C4-2B (cell line): ENCODE results near the gene FARP2.
"Not testable (repeated sequence)": the region's sequence is repeated elsewhere in the genome, so short reads cannot be mapped to it uniquely, and the experiment has no call there.

Source experiments
- H3K27ac ChIP-seq: fragments of 450-650 bp; 2 replicates; pipeline ENCODE4 v1.5.1; 2017
- ZFX ChIP-seq: fragments of 450-650 bp; IDR thresholded peaks from 2 replicates; pipeline ENCODE4 v1.6.1; 2017
- TF ChIP-seq, protein P1 (sequence below): fragments of 450-650 bp; conservative IDR thresholded peaks from 2 replicates; pipeline ENCODE4 v1.5.1; 2017; ENCODE audit warnings: mild to moderate bottlenecking

The FARP2 gene

DNA sequence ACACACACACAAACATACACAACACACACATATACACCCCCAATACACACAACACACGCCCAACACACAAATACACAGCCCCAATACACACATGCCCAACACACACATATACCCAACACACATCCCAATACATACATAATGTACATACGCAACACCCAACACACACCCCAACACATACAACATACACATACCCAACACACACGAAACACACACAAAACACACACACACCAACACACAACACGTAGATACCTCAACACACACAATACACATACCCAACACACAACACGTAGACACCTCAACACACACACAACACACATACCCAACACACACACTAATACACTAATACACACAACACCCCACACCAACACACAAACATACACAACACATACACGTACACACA is 161.2 kb downstream of the FARP2 start:
- TF ChIP-seq ZFX, result no peak
- TF ChIP-seq, protein P1, sequence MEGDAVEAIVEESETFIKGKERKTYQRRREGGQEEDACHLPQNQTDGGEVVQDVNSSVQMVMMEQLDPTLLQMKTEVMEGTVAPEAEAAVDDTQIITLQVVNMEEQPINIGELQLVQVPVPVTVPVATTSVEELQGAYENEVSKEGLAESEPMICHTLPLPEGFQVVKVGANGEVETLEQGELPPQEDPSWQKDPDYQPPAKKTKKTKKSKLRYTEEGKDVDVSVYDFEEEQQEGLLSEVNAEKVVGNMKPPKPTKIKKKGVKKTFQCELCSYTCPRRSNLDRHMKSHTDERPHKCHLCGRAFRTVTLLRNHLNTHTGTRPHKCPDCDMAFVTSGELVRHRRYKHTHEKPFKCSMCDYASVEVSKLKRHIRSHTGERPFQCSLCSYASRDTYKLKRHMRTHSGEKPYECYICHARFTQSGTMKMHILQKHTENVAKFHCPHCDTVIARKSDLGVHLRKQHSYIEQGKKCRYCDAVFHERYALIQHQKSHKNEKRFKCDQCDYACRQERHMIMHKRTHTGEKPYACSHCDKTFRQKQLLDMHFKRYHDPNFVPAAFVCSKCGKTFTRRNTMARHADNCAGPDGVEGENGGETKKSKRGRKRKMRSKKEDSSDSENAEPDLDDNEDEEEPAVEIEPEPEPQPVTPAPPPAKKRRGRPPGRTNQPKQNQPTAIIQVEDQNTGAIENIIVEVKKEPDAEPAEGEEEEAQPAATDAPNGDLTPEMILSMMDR, result no peak
- H3K27ac ChIP-seq, result no peak overlapping the region

DNA sequence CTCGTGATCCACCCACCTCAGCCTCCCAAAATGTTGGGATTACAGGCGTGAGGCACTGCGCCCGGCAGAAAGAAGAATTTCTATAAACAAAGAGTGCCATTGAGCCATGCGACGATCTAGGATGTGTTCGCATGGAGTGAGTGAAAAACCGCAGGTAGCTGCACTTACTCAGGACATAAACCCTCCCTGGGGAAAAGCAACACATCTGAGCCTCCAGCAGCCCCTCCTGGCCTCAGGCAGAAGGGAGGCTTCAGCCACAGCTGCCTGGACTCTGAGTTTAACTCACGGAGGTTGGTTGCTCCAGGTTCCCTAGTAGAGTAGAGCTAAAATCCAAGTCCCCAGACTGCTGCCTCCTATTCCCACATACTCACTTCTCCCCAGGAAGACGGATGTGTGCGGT is 163.6 kb downstream of the FARP2 start:
- H3K27ac ChIP-seq, result no peak overlapping the region
- no peak for TF ChIP-seq ZFX
- TF ChIP-seq, protein P1, result no peak

DNA sequence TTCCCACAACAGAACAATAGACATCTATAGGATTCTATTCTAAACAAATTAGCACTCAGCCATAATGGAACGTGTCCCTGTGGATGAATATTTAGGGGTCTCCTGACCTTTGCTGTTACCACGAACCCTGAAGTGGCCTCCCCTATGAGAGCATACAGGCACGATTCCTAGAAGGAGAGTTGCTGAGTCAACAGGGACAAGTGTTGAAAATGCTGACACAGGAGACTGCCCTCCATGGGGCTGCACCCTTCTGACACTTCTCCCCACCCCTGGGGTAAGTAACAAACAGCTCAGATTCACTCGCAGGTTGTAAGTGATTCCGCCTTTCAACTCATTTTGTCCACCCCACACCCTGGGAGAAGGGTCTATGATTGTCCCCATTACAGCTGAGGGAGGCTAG is 166.4 kb downstream of the FARP2 start:
- no peak overlapping the region for H3K27ac ChIP-seq
- TF ChIP-seq ZFX, result no peak
- TF ChIP-seq, protein P1, result no peak

DNA sequence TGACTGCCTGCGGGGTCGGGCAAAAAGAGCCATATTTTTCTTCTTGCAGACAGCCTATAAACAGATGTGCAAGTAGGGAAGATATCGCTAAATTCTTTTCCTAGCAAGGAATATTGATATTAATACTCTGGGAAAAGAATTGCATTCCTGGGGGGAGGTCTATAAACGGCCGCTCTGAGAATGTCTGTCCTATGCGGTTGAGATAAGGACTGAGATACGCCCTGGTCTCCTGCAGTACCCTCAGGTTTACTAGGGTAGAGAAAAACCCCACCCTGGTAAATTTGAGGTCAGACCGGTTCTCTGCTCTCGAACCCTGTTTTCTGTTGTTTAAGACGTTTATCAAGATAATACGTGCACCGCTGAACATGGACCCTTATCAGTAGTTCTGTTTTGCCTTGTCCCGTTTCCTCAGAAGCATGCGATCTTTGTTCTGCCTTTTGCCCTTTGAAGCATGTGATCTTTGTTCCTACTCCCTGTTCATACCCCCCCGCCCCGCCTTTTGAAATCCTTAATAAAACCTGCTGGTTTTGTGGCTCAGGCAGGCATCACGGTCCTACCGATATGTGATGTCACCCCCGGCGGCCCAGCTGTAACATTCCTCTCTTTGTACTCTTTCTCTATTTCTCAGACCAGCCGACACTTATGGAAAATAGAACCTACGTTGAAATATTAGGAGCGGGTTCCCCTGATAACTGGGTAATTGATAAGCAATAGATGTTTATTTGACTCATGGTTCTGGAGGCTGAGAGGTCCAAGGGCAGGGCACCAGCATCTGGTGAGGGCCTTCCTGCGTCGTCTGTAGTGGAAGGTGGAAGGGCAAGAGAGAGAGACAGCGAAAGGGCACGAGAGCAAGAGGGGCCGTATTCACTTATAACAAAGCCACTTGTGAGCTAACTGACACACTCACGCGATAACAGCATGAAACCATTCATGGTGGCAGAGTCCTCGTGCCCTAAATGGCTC is 170.0 kb downstream of the FARP2 start:
- not testable (repeated sequence) for H3K27ac ChIP-seq

DNA sequence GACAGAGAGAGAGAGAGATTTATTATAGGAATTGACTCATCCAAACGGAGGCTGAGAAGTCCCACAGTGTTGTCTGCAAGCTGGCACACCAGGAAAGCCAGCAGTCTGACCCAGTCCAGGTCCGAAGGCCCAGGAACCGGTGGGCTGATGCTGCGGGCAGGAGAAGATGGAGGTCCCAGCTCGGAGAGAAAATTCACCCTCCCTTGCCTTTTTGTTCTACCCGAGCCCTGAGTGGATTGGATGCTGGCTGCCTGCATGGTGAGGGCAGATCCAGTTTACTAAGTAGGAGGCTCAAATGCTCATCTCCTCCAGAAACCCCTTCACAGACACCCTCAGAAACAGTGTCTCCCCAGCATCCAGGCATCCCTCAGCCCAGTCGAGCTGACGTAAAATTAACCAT is 174.5 kb downstream of the FARP2 start:
- TF ChIP-seq, protein P1, result no peak
- no peak for TF ChIP-seq ZFX
- no peak overlapping the region for H3K27ac ChIP-seq

DNA sequence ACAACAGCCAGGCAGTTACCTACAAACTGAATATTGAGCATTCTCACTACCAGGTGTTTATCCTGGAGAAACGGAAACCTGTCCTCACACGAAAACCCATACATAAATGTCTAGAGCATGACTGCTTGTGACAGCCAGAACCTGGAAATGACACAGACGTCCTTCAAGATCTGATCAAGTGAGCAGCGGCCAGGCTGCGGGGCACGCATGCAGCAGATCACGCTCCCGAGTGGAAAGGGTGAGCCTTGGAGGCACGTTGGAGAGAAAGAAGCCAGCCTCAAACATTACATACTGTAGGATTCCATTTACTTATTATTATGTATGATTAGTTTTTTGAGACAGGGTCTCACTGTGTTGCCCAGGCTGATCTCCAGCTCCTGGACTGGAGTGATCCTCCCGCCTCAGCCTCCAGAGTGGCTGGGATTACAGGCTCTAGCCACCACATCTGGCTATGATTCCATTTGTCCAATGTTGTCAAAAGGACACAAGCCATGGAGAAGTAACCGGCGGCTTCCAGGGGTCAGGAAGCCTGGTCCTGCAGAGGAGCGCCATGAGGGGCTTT is 175.2 kb downstream of the FARP2 start:
- no peak overlapping the region for H3K27ac ChIP-seq
- TF ChIP-seq ZFX, result no peak
- TF ChIP-seq, protein P1, result no peak

DNA sequence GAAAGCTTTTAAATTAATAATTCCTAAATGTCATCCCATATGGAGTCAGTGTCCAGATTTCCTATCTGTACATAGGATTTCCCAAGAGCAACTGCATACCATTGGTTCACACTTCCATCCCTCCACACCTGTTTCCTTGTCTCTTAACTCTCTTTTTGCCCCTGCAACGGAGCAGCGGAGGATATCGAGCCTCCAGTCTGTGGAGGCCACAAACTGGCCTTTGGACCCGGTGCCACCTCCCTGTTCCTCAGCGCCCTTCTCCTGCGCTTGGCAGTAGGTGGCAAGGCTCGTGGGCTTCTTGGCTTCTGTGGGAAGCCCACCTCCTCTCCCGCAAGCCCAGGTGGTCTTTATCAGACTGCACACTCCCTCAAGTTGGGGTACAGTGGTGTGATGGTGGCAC is 176.1 kb downstream of the FARP2 start:
- no peak for TF ChIP-seq ZFX
- TF ChIP-seq, protein P1, result no peak
- H3K27ac ChIP-seq, result no peak overlapping the region
